Measurements from ENCODE around the gene XPO6.

XPO6 gene

DNA sequence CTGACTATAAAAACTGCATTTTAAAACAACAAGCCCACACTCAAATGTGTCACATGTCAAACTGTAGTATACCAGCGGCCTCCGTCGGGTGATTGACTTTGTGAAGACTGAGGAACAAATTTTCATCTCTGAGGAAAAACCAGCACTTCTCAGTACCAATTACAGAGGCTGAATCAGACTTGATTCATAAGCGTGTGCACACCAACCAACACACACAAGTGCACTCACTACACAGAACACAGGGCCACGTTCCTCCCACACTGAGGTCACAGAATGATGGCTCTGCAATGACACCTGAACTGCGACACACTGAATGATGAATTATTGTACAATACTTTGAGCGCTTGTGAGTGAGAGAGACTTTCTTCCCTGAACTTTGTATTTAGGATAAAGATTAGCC, 29.6 kb downstream of the XPO6 start:
- no peak for DNase-seq

DNA sequence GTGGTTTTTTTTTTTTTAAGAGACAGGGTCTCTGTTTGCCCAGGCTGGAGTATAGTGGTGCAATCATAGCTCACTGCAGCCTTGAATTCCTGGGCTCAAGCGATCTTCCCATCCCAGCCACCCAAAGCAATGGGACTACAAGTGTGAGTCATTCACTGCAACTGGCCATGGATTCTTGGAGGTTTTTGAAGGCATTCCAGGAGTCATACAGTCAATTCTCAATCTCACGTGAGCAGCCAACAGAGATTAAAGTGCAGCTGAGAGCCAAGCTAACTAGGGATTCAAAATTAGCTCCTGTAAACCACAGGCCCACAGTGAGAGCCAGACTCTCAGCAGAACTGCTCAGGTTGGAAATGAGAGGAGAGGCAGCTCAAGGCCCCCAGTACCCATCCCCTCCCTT, 30.2 kb downstream of the XPO6 start:
- DNase-seq = peak; percentile 94

DNA sequence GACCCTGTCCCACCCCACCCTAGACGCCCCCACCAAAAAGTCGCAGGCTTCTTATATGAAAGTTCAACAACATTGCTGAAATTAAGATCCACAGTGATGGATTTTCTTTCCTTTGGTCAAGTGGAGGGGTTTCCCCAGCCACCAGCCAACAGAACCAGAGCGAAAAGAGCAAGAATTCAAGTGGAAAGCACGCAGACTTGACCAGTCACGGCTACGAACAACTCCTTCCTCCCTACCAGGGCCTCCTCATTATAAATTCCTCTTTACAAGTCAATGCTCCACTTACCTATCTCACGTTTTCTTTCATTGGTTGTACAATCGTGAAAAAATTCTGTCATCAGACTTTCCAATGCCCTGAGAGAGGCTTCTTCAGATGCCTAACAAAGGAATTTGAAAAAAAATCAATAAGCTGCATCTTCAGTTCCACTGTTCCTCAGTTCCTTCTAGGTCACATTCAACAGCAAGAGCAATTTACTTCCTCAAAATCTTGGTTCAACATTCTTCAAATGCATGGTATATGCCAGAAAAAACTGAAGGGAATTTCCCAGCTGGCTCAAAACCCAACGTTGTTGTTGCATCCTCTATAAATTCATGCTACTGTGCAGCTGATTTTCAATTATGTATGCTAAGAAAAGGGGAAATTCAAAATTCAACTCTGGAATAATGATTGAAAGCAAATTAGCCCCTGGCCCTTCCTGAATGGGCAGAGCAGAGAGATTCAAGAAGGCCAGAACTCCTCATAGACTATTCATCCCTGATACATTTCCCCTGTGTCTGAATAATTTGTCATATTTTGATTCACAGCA, 30.9 kb downstream of the XPO6 start:
- peak; percentile 69 for DNase-seq

GRCh38 chr16:28179354-28179753, 32.4 kb downstream of the XPO6 start:
- DNase-seq = no peak

- DNase-seq = no peak
Observed at GRCh38 chr16:28175715-28176114, 36.0 kb downstream of the XPO6 start.

DNA sequence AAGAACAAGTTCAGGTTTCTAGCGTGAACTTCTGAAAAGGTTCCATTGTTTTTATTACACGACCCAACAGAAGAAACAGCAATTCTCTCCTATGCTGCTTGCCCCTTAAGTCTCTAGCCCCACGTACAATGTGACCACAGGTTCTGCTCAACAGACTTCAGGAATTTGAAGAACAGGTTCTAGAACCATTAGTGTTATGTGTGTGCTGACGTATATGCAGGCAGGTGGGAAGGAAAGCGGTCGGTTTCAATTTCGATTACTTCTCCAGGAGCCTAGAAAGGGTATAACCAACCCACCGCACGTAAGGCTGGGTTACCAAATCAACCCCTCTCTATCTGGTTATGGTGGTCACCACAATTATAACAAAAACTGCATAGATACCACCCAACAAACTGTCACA, 39.4 kb downstream of the XPO6 start:
- DNase-seq = no peak

DNA sequence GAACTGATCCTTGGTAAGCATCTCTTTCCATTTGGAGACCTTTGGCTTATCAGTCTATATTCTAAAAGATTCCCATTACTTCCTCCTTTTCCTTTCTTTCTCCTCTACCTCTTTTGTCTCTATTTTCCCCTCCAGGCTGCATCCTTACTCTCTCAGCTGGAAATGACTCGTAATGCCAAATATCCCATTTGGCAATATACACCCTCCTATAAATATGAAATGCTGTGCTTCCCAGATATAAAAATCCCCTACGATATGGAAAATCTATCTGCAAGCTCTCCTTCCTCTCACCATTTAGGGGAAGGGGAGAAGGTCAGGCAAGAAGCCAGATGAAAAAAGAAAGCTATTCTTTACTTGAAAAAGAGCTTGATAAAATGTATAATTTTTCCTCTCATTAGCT, 39.9 kb downstream of the XPO6 start:
- DNase-seq = no peak

- no peak for DNase-seq
Observed at GRCh38 chr16:28168991-28169554, 42.7 kb downstream of the XPO6 start.

DNA sequence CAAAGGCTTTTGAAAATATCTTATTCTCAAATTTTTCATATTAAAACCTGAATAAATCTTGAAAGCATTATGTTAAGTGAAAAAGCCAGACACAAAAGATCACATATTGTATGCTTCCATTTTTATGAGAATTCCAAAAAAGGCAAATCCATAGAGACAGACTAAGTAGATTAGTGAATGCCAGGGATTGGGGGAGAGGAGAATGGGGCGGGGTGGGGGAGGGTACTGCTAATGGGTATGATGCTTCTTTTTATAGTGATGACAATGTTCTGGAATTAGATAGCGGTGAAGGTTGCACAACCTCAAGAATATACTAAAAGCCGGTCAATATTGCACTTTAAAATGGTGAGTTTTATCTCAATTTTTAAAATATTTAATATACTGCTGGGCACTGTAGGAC, 44.0 kb downstream of the XPO6 start:
- no peak for DNase-seq

GRCh38 chr16:28167221-28167620, 44.5 kb downstream of the XPO6 start:
- DNase-seq = no peak

DNA sequence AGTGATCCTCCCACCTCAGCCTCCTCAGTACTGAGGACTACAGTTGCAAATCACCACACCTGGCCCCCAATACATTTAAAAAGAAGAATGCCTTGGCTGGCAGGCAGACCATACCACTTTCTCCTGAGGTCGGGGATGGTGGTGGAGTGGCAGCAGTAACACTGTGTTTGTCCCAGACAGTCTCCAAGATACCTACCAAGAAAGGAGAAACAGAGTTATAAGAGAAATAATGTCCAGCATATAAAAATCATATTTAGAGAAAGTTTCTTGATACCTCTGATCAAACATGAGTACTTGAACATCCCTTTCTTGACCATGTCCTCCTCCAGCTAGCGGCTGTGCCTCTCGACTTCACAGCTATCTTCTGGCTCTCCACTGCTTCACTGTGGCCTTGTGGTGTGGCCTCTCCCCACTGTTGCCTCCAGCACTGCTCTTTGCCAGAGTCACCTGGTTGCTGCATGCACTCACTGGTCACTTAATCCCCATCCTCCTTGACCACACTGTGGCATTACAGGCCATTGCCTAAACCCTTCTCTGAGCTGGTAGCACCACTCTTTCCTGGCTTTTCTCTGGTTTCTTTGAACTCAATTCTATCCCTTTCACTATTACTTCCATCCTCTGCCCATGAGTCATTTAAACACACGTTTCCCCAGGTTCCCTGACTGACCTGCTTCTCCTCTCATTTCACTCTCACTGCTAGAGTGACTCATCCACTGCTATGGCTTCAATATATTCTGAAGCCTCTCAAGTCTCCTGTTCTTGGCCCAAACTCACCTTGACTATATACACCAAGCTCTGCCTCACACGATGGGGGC, 45.2 kb downstream of the XPO6 start:
- peak; percentile 72 for DNase-seq

- DNase-seq = no peak
Observed at GRCh38 chr16:28165598-28165997, 46.2 kb downstream of the XPO6 start.

DNA sequence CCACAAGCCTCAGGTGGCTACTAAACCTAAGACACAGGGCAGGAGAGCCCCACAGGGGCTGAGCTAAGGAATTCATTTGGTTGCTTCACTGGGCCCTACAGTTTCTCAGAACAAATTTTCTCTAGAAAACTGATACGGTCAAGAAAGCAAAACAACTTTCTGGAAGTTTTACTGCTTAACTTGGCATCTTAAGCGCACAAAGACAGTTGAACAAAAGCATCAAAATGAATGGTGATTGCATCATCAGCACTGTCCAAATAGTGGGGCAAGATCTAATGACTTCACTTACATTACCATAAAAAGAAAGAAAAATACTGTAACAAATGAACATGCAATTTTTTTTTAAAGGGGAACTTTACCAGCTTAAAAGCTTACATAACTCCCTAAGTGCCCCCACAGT, 47.6 kb downstream of the XPO6 start:
- no peak for DNase-seq

GRCh38 chr16:28163699-28164098, 48.1 kb downstream of the XPO6 start:
- no peak for DNase-seq

DNA sequence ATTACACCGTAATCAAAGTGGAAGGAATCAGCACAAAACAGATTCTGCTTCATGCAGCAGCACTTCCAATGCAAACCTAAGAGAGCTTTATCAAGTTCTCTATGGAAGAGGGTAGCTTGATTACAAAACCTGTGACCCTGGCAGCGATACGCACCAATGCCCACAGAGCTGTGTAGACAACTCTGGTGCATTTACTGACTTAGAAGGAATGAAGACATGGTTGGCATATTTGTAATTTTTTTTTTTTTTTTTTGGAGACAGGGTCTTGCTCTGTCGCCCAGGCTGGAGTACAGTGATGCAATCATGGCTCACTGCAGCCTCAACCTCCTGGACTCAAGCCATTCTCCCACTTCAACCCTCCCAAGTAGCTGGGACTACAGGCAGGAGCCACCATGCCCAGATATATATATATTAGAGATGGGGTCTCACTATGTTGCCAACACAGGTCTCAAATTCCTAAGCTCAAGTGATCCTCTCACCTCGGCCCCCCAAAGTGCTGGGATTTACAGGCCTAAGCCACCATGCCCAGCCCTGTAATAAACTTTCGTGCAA, 49.4 kb downstream of the XPO6 start:
- no peak for DNase-seq

GRCh38 chr16:28161626-28162025, 50.1 kb downstream of the XPO6 start:
- DNase-seq = no peak

- no peak for DNase-seq
Observed at GRCh38 chr16:28158136-28158535, 53.6 kb downstream of the XPO6 start.

- no peak for DNase-seq
Observed at GRCh38 chr16:28156056-28156680, 55.6 kb downstream of the XPO6 start.

GRCh38 chr16:28155293-28155692, 56.5 kb downstream of the XPO6 start:
- no peak for DNase-seq

DNA sequence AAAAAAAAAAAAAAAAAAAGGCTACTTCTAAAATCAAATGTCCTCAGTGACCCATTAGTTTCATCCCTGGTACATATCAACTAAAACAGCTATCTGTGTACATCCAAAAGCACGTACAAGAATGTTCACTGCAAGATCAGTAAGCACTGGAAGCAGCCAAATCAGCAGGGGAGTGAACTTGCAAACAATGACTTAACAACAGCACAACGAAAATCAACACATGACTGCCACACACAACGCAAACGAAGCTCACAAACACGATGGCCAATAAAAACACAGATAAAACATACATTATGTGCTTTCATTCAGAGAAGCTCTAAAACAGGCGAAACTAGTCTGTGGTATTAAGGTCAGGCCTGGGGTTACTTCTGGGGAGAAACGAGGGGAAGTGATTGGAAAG, 60.6 kb downstream of the XPO6 start:
- no peak for DNase-seq

GRCh38 chr16:28149011-28149888, 62.5 kb downstream of the XPO6 start:
- DNase-seq = no peak

- DNase-seq = no peak
Observed at GRCh38 chr16:28146536-28146935, 65.2 kb downstream of the XPO6 start.

Measured in NCI-H226 (cell line).